GM12892 (cell line): ENCODE data around the gene CD300E.

Experiments
- POLR2A ChIP-seq: IDR thresholded peaks from 2 replicates; pipeline ENCODE4 v1.6.1; 2011; ENCODE audit warnings: low read depth, low read length, control low read depth
- POLR2AphosphoS5 ChIP-seq: IDR thresholded peaks from 2 replicates; pipeline ENCODE4 v1.6.1; 2011; ENCODE audit warnings: low read depth, low read length, control low read depth
- TAF1 ChIP-seq: IDR thresholded peaks from 2 replicates; pipeline ENCODE4 v1.6.1; 2011; ENCODE audit warnings: low read depth, mild to moderate bottlenecking, control low read depth, low read length, borderline replicate concordance

DNA sequence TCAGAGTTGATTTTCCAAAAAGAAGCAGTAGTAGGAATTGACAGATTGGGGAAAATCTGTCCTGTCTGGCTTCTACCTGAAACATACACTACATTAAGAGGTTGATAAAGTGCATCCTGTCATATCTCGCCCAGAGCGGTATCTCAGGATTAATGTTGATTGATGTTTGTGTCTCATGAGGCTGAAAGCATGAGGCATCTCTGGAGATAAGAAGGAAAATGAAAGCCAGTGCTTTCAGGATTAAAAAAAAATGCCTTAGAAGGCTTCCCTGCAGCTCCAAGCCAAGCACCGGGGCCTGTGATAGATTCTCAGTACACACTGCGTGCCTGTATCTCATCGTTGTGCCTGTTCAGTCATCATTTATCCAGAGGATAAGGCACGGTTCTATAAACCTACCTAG, 26.4 kb upstream of the CD300E start:
- TF ChIP-seq POLR2A (no peak), TAF1 (no peak), POLR2AphosphoS5 (no peak)
